GM18873 (cell line): Measurements from ENCODE around the gene TMEM161A.
"Not testable (repeated sequence)": the region's sequence is repeated elsewhere in the genome, so short reads cannot be mapped to it uniquely, and the experiment has no call there.

Source experiments
- ATAC-seq: cut with Tn5 transposase; IDR thresholded peaks from one replicate; pipeline ENCODE4 v1.9.1; 2021; ENCODE audit warnings: mild to moderate bottlenecking, moderate library complexity, moderate number of reproducible peaks; ENCODE audit not compliant: unreplicated experiment, low FRiP score

The TMEM161A gene

DNA sequence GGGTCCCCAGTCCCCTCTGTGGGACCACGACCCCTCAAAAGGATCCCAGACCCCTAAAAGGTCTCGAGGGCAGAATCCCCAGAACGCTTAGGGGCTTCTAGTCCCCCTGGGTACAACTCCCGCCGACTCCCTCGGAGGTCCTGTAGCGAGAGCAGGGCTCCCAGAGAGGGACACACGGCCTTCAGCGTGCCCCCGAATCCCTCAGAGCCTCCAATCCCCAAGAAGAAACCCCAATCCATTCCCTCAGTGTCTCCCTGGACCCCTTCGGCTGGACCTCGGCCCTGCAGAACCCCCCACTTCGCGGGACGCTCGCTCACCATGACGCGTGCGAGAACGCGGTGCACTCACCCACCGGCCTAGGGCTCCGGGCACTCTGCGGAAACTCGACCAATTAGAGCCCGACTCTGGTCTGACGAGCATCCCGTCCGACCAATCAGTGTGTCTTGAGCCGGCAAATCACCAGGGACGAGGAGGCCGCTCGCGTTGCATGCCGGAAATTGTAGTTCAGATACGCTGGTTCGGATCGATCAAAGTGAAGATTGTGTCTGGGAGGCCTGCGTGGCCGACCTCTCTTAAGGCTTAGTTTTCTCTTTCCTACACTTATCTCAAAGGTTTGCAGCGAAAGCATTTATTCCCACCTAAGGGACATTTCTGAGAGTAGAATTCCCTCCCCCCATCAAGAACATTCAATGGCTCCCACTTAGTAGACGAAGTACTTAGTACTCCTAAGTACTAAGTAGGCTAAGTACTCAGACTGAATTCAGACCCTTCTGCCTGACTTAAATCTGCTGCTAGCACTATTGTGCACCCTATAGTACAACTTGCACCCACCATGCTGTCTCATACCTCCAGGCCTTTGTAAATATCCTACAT lies at the start of gene TMEM161A:
Gene TMEM161A (minus strand): TSS at position 370 of the 873 bp plus-strand sequence. CDS start 50 bp downstream, at position 320.
- ATAC-seq: peak; percentile 95

DNA sequence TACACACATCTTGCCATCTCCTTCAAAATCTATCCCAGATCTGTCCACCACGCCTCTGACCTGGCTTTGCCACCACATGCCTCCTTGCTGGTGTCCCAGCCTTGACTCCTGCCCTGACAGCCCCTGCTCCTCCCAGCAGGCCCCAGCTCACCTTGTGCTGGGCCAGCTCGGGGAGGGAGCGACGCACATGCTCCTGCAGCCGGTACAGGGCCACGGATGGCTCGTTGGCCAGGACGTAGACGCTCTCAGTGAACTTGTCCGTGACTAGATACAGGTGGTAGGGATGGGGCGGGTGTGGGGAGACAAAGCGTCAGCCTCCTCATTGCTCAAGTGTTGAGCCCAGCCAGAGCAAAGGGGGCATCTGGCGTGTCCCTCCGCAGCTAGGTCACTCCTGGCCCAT lies 48.5 kb upstream of the TMEM161A start:
- no peak for ATAC-seq

DNA sequence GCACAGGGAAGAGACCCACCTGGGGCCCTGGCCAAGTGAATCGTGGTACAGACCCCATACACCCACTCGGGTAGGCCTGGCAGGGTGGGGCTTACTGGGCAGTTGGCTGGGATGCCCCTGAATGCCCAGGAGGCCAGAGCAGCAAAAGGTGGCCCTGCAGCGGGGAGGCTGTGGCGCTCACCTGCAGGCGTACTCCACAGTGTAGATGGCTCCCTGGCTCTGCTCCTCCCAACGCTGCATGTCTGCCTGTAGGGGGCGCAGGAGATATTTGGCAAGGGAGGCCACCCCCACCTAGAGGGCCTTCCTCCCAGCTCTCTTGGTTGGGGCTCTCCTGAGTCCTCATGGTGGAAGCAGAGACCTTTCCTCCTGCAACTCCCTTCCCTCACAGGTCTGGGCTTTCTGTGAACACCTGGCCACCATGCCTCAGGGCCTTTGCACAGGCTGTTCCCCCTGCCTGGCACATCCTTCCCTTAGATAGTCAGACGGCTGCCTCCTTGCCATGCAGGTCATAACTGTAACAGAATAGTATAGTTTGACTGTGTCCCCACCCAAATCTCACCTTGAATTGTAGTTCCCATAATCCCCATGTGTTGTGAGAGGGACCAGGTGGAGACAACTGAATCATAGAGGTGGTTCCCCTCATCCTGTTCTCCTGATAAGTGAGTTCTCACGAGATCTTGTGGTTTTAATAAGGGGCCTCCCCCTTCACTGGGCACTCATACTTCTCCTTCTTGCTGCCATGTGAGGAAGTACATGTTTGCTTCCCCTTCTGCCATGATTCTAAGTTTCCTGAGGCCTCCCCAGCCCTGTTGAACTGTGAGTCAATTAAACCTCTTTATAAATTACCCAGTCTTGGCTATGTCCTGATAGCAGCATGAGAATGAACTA lies 47.8 kb upstream of the TMEM161A start:
- ATAC-seq: no peak

DNA sequence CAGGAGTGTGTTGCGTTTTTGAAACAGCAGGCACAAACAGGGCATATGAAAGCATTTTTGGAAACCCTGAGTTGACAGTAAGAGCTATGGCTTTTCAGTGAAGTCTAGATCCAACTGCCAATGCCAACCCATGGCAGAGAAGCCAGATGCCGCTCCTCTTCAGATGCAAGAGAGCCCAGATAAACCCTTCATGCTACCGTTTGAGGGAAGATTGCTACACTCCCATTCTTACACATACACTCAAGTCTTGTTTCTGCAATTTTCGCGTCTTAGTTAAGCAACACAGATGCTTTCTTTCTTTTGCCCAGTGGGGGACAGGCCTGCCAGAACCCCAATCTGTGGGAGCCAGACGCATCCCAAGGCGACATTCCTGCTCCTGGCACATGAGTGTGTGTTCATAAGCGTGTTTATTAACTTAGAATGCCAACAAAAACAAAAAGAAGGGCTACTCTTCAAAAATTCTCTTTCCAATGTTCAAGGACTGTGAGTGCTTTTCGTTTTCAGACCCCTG lies 43.3 kb upstream of the TMEM161A start:
- ATAC-seq: no peak

DNA sequence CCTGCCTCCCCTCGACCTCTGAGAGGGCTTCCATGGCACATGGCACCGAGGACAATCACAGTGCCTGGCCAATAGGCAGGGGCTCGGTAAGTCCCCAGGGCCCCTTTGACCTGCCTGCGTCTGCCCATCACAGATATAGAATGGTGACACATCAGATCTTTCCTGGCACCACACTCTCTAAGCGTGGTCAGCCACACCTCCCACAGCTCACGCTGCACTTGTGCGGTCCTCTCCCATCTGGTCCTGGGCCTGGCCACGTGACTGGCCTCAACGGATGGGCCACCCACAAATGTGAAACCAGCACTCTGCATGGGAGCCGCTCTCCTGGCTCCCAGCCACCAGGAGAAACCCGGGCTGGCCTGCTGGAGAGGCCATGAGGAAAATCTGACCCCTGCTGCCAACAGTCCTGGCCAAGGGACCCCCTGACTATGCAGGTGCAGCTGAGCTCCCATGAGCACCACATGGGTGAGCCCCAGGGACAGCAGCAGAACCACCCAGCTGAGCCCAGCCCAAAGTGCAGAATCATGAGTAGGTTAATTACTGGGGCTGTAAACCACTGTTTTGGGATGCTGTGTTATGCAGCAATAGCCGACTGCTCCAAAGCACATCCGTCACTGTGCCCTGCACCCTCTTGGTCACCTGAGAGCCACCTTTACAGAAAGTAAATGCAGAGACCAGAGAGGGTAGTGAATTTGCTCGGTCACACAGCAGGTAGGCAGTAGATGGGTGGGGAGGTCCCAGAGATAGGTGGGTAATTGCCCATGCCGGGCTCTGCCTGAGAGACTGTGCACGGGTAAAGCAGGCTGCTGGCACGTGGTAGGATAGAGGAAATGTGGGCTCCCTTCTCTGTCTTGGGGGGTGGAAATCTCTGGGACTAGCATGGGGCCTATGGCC lies 41.5 kb upstream of the TMEM161A start:
- no peak for ATAC-seq

GRCh38 chr19:19176950-19177349 lies 38.7 kb upstream of the TMEM161A start:
- no peak for ATAC-seq

GRCh38 chr19:19173243-19173642 lies 35.0 kb upstream of the TMEM161A start:
- not testable (repeated sequence) for ATAC-seq

GRCh38 chr19:19171821-19172532 lies 33.7 kb upstream of the TMEM161A start:
- no peak for ATAC-seq

DNA sequence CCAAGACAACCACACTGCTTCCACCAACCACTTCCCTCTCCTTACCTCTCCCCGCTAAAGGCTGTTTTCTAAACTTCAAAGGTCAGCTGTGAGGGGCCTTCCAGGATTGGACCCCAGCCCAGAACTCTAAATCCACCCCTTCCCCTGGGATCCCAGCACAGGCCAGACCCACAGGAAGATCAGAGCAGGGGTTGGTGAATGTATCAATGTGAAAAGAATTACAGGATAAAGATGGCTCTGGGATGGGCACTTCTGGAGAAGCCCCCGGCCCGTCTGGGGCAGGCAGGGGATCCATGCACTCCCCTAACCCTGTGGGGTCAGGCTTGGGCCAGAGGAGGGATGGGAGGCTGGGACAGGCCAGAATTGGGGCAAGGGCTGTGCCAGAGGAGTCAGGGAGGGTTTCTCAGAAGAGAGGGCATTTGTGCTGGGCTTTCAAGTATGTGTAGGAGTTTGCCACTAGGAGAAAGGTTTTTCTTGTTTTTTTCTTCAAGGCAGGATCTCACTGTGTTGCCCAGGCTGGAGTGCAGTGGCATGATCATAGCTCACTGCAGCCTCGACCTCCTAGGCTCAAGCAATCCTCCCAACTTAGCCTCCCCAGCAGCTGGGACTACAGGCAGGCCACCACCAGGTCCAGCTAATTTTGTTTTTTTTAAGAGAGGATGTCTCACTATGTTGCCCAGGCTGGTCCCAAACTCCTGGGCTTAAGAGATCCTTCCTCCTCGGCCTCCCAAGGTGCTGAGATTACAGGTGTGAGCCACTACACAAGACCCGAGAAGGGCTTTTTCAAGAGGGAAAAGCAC lies 32.8 kb upstream of the TMEM161A start:
- ATAC-seq: no peak

DNA sequence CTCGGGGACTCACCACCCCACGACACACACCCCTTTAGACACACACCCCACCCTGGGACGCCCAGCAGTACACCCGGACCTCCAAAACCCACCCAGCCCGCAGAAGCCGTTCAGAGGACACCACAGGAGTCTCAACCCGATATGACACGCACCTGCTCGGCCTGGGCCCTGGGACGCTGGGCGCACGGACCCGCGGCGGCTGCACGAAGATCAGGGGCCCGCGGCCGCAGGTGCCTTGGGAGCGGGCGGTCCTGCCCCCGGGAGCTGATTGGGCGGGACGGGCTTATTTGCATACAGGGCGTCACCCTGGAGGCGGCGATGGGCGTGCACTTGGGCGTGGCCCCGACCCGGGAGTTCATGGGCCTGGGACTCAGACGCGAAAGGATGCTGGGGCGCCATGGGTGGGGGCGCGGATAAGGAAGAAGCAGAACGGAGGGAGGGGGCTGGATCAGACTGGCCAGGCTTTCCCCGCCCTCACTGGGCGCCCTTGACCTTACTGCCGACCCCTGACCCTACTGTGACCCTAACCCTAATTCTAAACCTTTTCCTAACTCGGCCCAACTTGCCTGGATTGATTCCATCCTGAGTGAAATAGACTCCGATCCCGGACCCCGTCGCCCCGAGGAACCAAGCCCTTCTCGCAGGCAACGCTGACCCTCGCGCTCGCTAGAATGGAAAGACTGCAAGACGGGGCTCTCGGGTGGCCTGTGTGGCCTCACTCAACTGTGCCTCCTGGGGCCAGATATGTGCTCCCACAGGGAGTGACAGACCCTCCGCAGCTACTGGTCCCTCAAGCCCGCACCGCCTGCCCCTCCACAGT lies 32.0 kb upstream of the TMEM161A start, which contains the start of gene MEF2B:
Gene MEF2B (minus strand): TSS at position 211 of the 820 bp plus-strand sequence. CDS start 19,528 bp downstream, outside the sequence.
- peak; percentile 59 for ATAC-seq

DNA sequence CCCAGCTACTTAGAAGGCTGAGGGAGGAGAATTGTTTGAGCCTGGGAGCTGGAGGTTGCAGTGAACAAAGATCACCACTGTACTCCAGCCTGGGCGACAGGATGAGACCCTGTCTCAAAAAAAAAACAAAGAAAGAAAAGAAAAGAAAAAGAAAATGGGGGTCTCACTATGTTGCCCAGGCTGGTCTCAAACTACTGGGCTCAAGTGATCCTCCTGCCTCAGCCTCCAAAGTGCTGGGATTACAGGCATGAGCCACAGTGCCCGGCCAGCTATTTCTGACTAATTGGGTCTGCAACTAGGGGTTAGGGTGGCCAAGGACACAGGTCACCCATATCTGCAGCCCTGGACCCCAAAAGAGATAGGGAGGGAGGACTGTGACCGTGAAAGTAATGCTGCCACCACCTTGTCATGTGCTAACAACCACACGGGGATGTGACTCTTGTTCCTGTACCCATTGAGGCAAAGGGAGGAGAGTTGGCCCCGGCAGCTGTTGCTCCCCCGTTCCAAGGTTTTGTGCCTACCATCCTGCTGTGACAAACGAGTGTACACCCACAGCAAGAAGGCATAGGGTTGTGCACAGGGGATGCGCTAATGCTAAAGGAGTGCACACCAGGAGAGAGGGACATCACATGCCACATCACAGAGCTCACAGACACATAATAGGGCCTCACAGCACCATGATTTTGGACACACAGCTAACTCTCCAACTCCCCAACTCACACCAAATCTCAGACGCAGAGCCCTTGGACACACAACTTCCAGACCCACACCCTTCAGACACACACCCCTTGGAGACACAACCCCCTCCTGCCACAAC lies 31.2 kb upstream of the TMEM161A start:
- ATAC-seq: no peak

GRCh38 chr19:19167612-19168011 lies 29.3 kb upstream of the TMEM161A start:
- ATAC-seq: no peak

- no peak for ATAC-seq
Observed at GRCh38 chr19:19165396-19165795, 27.1 kb upstream of the TMEM161A start.

DNA sequence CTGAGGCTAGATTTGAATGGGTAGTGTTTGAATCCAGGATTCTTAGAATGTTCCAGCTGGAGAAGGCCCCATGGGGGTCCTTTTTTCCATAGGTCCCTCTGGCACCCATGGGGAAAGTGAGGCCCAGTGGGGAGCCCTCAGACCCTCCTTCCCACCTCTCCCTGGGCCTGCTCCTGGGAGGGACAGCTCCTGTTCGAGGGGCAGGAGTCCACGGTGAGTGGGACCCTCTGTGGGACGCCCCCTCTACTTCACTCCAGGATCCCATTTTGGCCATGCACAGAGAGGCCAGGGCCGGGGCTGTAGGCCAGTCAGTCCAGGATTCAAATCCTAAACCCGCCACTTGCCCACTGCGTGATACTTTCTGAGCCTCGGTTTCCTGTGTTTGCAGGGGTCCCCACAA lies 24.2 kb upstream of the TMEM161A start:
- ATAC-seq: no peak

GRCh38 chr19:19160461-19161035 lies 22.3 kb upstream of the TMEM161A start:
- ATAC-seq: no peak

- ATAC-seq: no peak
Observed at GRCh38 chr19:19159534-19159933, 21.3 kb upstream of the TMEM161A start.
